A673 (cell line): ENCODE data around the gene TPD52L1. TPM values are rescaled to one million over a fixed set of nuclear protein-coding genes. Genes with fewer than 3 reads are reported as not detected.

ENCODE experiments used
- BruUV-seq: library from RNA; stranded (reverse); fragments of 400-500 nt; replicated peaks from 2 replicates; lab custom pipeline; 2021; lab: Mats Ljungman, UMichigan
- CTCF ChIA-PET: fragments of 300-600 bp; sonication (Branson Sonifier 250); formaldehyde crosslinking; loops from one replicate; lab custom pipeline; 2022; ENCODE audit warnings: antibody characterized with exemption; lab: Charles Lee
- POLR2A ChIA-PET: fragments of 300-600 bp; sonication (Branson Sonifier 250); formaldehyde crosslinking; loops from one replicate; lab custom pipeline; 2022; ENCODE audit warnings: antibody characterized with exemption; ENCODE audit not compliant: low non-redundant PET; lab: Charles Lee
- DNase-seq: peaks from one replicate; pipeline ENCODE4 v3.0.0-alpha.2; 2015; ENCODE audit warnings: low spot score
- H3K27ac ChIP-seq: fragments of 200-600 bp; sonication (generic); 2 replicates; pipeline ENCODE4 v1.5.1; 2016; ENCODE audit warnings: mixed run types, low read depth, mild to moderate bottlenecking, mixed read lengths, antibody characterized with exemption, low read length; ENCODE audit not compliant: poor library complexity, severe bottlenecking
- H3K27me3 ChIP-seq: fragments of 200-600 bp; sonication (generic); replicated peaks from 2 replicates; pipeline ENCODE4 v1.6.1; 2017; ENCODE audit warnings: mixed run types, low read depth, mild to moderate bottlenecking, mixed read lengths, antibody characterized with exemption, low read length; ENCODE audit not compliant: insufficient read depth, poor library complexity
- H3K36me3 ChIP-seq: fragments of 200-600 bp; sonication (generic); 2 replicates; pipeline ENCODE4 v1.6.1; 2016; ENCODE audit warnings: mixed run types, mild to moderate bottlenecking, mixed read lengths, antibody characterized with exemption, low read length; ENCODE audit not compliant: insufficient read depth, poor library complexity, severe bottlenecking
- H3K4me1 ChIP-seq: fragments of 200-600 bp; sonication (generic); 2 replicates; pipeline ENCODE4 v1.6.1; 2017; ENCODE audit warnings: mixed run types, mild to moderate bottlenecking, mixed read lengths, antibody characterized with exemption, low read length; ENCODE audit not compliant: insufficient read depth, poor library complexity, severe bottlenecking
- H3K4me3 ChIP-seq: fragments of 200-600 bp; sonication (generic); 2 replicates; pipeline ENCODE4 v1.5.1; 2016; ENCODE audit warnings: low read depth, mixed run types, mild to moderate bottlenecking, mixed read lengths, low read length; ENCODE audit not compliant: poor library complexity, severe bottlenecking
- H3K9me3 ChIP-seq: fragments of 200-600 bp; sonication (generic); 2 replicates; pipeline ENCODE4 v1.6.1; 2016; ENCODE audit warnings: mixed run types, low read depth, mild to moderate bottlenecking, mixed read lengths, antibody characterized with exemption, low read length; ENCODE audit not compliant: poor library complexity, severe bottlenecking
- CTCF ChIP-seq: fragments of 300-800, 200-600 bp; sonication (generic); conservative IDR thresholded peaks from 2 replicates; pipeline ENCODE4 v1.5.1; 2017; ENCODE audit warnings: low read depth, mild to moderate bottlenecking, antibody characterized with exemption, low read length, moderate library complexity, mixed read lengths
- EZH2 ChIP-seq: fragments of 200-600 bp; sonication (generic); IDR thresholded peaks from 2 replicates; pipeline ENCODE4 v1.6.1; 2017; ENCODE audit warnings: borderline replicate concordance, low read depth, mild to moderate bottlenecking, mixed read lengths, antibody characterized with exemption, low read length; ENCODE audit not compliant: poor library complexity, severe bottlenecking
- intact Hi-C: fragments of 100-400 bp; cut with micrococcal nuclease; formaldehyde crosslinking; loops from one replicate; pipeline ENCODE4 v1.10.0; 2022; ENCODE audit not compliant: unreplicated experiment
- total RNA-seq: library from RNA; stranded (reverse); gene quantifications from 2 replicates; pipeline ENCODE4 v1.2.3, GENCODE V29; 2021

The TPD52L1 gene
- total RNA-seq, 1 experiment from 2014 or later, result 2.0 TPM

GRCh38 chr6:125306756-125307149, 153.2 kb downstream of the TPD52L1 start:
- no peaks in the 10 kb centered on the region for H3K4me1 ChIP-seq
- ChIA-PET POLR2A (no interaction called here), CTCF (no interaction called here)
- H3K27ac ChIP-seq, result no peak overlapping the region
- no peaks in the 10 kb centered on the region for H3K9me3 ChIP-seq
- DNase-seq, result no peak
- no peak for TF ChIP-seq CTCF
- TF ChIP-seq EZH2, result no peak
- H3K27me3 ChIP-seq, result no peaks in the 10 kb centered on the region
- H3K4me3 ChIP-seq, result no peak overlapping the region
- BruUV-seq, result no TSS peak
- H3K36me3 ChIP-seq, result no peaks in the 10 kb centered on the region
- intact Hi-C loops, result loop anchor here (10.0 kb wide), 1 partner anchor 342 kb away; the partner anchor contains the start of gene RNF217

- intact Hi-C loops, result loop anchor here (10.0 kb wide), 1 partner anchor 342 kb away; the partner anchor contains the start of gene RNF217
These were observed 153.7 kb downstream of the TPD52L1 start for GRCh38 chr6:125307150-125307838.

GRCh38 chr6:125307964-125308615, 154.5 kb downstream of the TPD52L1 start:
- no peaks in the 10 kb centered on the region for H3K9me3 ChIP-seq
- no peaks in the 10 kb centered on the region for H3K4me1 ChIP-seq
- ChIA-PET POLR2A (no interaction called here), CTCF (no interaction called here)
- no peaks in the 10 kb centered on the region for H3K36me3 ChIP-seq
- H3K4me3 ChIP-seq, result no peak overlapping the region
- no peak for DNase-seq
- H3K27ac ChIP-seq, result no peak overlapping the region
- intact Hi-C loops, result loop anchor here (10.0 kb wide), 1 partner anchor 343 kb away; the partner anchor contains the start of gene RNF217
- BruUV-seq, result no TSS peak
- TF ChIP-seq CTCF (no peak), EZH2 (no peak)
- no peaks in the 10 kb centered on the region for H3K27me3 ChIP-seq

More at GRCh38 chr6:125307150-125307838, 153.7 kb downstream of the TPD52L1 start:
- Histone ChIP-seq H3K4me1 (no peaks in the 10 kb centered on the region), H3K4me3 (no peak overlapping the region), H3K36me3 (no peaks in the 10 kb centered on the region), H3K27me3 (no peaks in the 10 kb centered on the region), H3K9me3 (no peaks in the 10 kb centered on the region), H3K27ac (no peak overlapping the region)
- TF ChIP-seq CTCF (no peak), EZH2 (no peak)
- no peak for DNase-seq
- ChIA-PET POLR2A (no interaction called here), CTCF (no interaction called here)
- no TSS peak for BruUV-seq
